ENCODE measurements around the gene JAKMIP1.

Gene JAKMIP1

DNA sequence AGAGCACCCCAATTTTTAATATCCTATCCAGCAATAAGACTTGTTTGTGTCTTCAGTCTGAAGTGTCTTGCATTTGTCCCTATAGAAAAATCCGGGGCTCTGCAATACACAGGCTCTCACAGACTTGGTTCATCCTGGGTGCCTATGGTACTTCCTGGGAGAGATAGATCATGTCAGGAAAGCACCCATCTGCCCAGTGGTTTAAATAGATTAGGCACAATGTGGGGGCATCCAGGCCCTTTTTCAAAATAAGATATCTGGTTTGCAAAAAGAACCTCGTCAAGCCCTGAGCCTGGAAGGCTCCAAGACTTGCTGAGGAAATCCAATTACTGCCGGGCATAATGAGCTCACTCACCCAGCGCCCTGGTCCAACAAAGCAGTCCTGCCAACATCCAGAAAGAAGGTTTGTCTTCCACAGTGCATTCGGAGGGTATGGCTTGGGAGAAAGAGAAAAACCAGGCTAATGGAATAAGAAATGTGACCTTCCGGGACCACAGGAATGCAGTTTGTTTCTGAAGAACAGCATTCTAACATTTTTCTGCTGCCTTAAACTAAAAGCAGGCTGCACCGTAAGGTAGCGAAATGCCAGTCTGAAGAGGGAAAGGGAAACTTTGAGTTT, 11.6 kb downstream of the JAKMIP1 start:
- DNase-seq (ENCODE audit: extremely low read depth, low read depth) = no peak
- TF ChIP-seq, protein P1, sequence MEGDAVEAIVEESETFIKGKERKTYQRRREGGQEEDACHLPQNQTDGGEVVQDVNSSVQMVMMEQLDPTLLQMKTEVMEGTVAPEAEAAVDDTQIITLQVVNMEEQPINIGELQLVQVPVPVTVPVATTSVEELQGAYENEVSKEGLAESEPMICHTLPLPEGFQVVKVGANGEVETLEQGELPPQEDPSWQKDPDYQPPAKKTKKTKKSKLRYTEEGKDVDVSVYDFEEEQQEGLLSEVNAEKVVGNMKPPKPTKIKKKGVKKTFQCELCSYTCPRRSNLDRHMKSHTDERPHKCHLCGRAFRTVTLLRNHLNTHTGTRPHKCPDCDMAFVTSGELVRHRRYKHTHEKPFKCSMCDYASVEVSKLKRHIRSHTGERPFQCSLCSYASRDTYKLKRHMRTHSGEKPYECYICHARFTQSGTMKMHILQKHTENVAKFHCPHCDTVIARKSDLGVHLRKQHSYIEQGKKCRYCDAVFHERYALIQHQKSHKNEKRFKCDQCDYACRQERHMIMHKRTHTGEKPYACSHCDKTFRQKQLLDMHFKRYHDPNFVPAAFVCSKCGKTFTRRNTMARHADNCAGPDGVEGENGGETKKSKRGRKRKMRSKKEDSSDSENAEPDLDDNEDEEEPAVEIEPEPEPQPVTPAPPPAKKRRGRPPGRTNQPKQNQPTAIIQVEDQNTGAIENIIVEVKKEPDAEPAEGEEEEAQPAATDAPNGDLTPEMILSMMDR (IDR thresholded peaks at IDR 0.05; ENCODE audit: low read depth, low read length) = no peak

DNA sequence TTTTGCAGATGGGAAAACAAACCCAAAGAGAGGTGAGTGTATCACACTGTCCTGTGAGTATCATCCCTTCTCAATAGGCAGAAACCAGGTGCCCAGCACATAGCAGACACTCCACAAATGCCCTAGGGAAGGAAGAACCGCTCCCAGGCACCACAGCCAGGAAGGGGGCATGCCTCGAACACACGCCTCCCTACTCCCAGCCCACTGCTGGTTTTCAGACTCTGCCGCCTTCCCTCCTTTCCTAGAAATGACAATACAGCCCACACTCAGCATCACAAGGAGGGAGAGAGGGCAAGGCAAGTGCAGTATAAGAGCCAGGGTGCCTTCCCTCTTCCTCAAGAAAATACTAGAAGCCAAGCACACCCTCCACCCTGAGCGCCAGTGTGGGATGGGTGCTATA, 16.2 kb downstream of the JAKMIP1 start:
- TF ChIP-seq, protein P1 (IDR thresholded peaks at IDR 0.05; ENCODE audit: low read depth, low read length) = no peak

DNA sequence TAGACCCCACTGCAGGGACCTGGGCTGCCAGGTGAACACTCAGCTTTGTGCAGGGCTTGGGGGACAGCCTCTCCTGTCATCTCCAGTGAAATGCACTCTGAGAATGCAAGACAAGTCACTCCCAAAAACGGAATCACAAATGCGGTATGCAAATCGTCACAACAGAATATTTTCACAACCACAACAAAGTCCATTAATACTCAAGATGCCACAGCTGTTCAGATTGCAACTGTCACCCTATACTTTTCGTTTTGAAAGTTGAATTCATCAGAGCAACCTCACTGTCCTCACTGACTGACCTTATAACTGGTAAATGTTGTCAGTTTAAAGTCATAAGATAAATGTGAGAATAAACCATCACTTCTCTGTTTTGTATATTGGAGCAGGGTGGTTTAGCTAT, 16.6 kb downstream of the JAKMIP1 start:
- DNase-seq (ENCODE audit: extremely low read depth, low read depth) = no peak
- TF ChIP-seq, protein P1 (IDR thresholded peaks at IDR 0.05; ENCODE audit: low read depth, low read length) = no peak

More for the DNA sequence above, 16.2 kb downstream of the JAKMIP1 start:
- DNase-seq (ENCODE audit: extremely low read depth, low read depth) = no peak

DNA sequence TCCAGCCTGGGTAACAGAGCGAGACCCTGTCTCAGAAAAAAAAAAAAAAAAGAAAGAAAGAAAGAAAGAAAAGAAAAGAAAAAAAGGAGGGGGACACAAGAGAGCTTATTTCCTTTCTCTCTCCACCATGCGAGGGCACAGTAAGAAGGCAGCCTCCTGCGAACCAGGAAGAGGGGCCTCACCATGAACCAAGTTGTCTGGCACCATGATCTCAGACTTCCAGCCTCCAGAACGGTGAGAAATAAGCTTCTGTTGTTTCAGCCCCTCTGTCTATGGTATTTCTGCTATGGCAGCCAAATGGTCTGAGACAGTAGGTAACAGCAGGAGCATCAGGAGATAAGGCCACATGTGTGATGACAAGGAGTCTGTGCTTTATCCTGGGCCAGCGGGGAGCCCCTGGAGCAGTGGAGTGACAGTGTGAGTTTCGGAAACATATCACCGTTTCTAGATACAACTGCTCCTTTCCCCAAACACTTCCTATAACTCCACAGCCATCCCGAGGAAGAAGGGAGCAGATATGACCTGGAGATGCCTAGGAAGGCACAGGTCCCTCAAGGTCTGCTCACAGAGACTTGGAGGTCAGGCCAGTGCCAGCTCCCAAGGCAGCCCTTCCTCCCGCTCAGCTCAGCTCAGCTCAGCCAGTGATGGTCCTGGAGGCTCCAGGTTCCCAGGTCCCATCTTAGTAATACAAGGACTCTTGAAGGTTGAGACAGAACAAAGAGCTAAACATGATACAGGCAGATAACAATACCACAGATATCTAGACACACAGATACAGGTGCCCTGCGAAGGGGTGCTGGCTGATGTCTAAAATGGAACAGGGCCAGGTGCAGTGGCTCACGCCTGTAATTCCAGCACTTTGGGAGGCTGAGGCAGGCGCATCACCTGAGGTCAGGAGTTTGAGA, 17.7 kb downstream of the JAKMIP1 start:
- TF ChIP-seq, protein P1 (IDR thresholded peaks at IDR 0.05; ENCODE audit: low read depth, low read length) = no peak
- DNase-seq (ENCODE audit: extremely low read depth, low read depth) = no peak

DNA sequence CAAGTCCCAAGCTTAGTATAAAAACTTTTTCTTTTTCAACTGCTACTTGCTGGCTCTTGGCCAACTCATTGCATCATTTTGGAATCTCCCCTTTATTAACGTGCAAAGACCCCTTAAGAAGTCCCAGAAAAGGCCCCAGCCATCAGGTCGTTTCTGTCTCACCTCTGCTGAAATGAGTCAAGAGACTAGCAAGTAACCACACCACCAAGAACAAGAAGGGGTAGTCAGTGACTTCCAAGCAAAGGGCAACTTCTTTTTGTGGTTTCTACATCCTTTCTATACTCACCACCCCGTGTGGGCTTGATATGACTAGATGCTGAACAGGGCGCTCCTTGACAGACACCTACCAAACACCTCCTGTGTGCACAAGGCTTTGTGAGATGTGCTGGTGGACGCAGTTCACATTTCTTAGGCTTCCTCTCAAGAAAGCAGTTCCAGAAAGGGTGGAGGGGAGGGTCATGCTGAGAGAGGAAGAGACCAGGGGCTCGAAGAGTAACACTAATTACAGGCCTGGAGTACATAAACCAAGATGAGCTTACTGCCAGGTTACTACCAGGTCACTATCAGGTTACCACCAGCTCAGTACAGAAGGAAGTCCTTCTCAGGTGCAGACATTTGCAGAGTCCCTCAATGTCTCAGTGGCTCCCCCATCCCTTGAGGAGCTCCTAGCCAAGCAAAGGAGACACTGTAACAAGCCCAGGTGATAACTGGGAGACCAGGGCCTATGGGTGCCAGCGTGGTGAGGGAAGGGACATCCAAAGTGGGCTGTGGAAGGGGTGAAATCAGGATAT, 19.3 kb downstream of the JAKMIP1 start:
- DNase-seq (ENCODE audit: extremely low read depth, low read depth) = no peak
- TF ChIP-seq, protein P1 (IDR thresholded peaks at IDR 0.05; ENCODE audit: low read depth, low read length) = no peak

DNA sequence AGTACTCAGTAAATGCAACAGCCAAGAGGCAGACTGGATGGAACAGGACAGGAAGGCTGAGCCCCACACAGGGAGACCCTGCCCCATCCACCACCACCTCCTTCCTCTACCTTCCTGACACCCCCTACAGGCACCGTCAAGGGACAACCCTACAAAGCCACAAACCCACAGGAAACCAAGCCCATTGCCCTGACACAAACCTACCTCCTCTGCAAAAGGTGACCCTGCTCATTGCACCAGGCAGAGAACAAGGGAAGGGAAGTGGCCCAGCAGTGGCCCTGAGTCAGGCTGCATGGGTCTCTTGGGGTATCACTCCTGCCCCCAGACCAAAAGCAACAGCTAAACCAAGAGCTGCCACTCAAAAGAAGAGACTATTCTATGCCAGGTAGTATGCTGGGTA, 21.0 kb downstream of the JAKMIP1 start:
- no peak for DNase-seq (ENCODE audit: extremely low read depth, low read depth)
- TF ChIP-seq, protein P1 (IDR thresholded peaks at IDR 0.05; ENCODE audit: low read depth, low read length) = no peak
